GM23338 (cell line): ENCODE data around the gene FGF22. TPM values are rescaled to one million over a fixed set of nuclear protein-coding genes. Genes with fewer than 3 reads are reported as not detected.

ENCODE experiments used
- ATAC-seq: fragments of 200-7000 bp; cut with Tn5 transposase; 3 replicates; pipeline ENCODE4 v1.9.1; 2020
- DNase-seq: peaks from one replicate; pipeline ENCODE4 v3.0.0-alpha.2; 2015; ENCODE audit warnings: low spot score
- H2AFZ ChIP-seq: fragments of 200-600 bp; sonication (generic); 2 replicates; pipeline ENCODE4 v1.8.0; 2016; ENCODE audit warnings: antibody characterized with exemption, mild to moderate bottlenecking, moderate library complexity
- H3F3A ChIP-seq: fragments of 200-600 bp; sonication (generic); replicated peaks from 2 replicates; pipeline ENCODE4 v1.8.0; 2017; ENCODE audit warnings: antibody characterized with exemption, mixed run types, low read depth
- H3K27ac ChIP-seq: fragments of 200-600 bp; sonication (generic); 2 replicates; pipeline ENCODE4 v1.6.1; 2016; ENCODE audit warnings: low read depth
- H3K27me3 ChIP-seq: fragments of 200-600 bp; sonication (generic); 2 replicates; pipeline ENCODE4 v1.8.0; 2016; ENCODE audit warnings: mild to moderate bottlenecking, mixed run types, moderate library complexity; ENCODE audit not compliant: insufficient read depth
- H3K36me3 ChIP-seq: fragments of 200-600 bp; sonication (generic); 2 replicates; pipeline ENCODE4 v1.8.0; 2016; ENCODE audit warnings: mild to moderate bottlenecking; ENCODE audit not compliant: insufficient read depth
- H3K4me1 ChIP-seq: fragments of 200-600 bp; sonication (generic); 2 replicates; pipeline ENCODE4 v1.8.0; 2016; ENCODE audit warnings: mild to moderate bottlenecking, moderate library complexity; ENCODE audit not compliant: insufficient read depth
- H3K4me2 ChIP-seq: fragments of 200-600 bp; sonication (generic); 2 replicates; pipeline ENCODE4 v1.7.1; 2017; ENCODE audit warnings: mixed run types
- H3K4me3 ChIP-seq: fragments of 200-600 bp; sonication (generic); 2 replicates; pipeline ENCODE4 v1.6.1; 2016; ENCODE audit warnings: mixed run types
- H3K79me2 ChIP-seq: fragments of 200-600 bp; sonication (generic); replicated peaks from 2 replicates; pipeline ENCODE4 v1.8.0; 2017; ENCODE audit warnings: mild to moderate bottlenecking; ENCODE audit not compliant: insufficient read depth
- H3K9me2 ChIP-seq: fragments of 200-600 bp; sonication (generic); 2 replicates; pipeline ENCODE4 v1.8.0; 2017; ENCODE audit not compliant: insufficient read depth
- H4K20me1 ChIP-seq: fragments of 200-600 bp; sonication (generic); replicated peaks from 2 replicates; pipeline ENCODE4 v1.8.0; 2017; ENCODE audit warnings: mild to moderate bottlenecking; ENCODE audit not compliant: insufficient read depth
- H3K27ac Mint-ChIP-seq: 2 replicates; pipeline ENCODE4 v1.8.0; 2020; ENCODE audit warnings: inconsistent platforms, mild to moderate bottlenecking, moderate library complexity, mixed read lengths
- H3K27me3 Mint-ChIP-seq: 3 replicates; pipeline ENCODE4 v1.8.0; 2022; ENCODE audit warnings: low read depth, mild to moderate bottlenecking, moderate library complexity, mixed read lengths, inconsistent platforms; ENCODE audit not compliant: insufficient read depth, poor library complexity
- H3K36me3 Mint-ChIP-seq: 3 replicates; pipeline ENCODE4 v1.8.0; 2021; ENCODE audit warnings: low read depth, mild to moderate bottlenecking, inconsistent platforms, moderate library complexity, mixed read lengths
- H3K4me1 Mint-ChIP-seq: 3 replicates; pipeline ENCODE4 v1.8.0; 2020; ENCODE audit warnings: mild to moderate bottlenecking, inconsistent platforms, mixed read lengths
- H3K4me3 Mint-ChIP-seq: 3 replicates; pipeline ENCODE4 v1.8.0; 2021; ENCODE audit warnings: moderate library complexity, mild to moderate bottlenecking, inconsistent platforms, mixed read lengths
- H3K9me3 Mint-ChIP-seq: 3 replicates; pipeline ENCODE4 v1.8.0; 2020; ENCODE audit warnings: moderate library complexity, mild to moderate bottlenecking, inconsistent platforms, mixed read lengths
- CREB1 ChIP-seq: fragments of 250-450 bp; sonication (Bioruptor Pico); IDR thresholded peaks from 2 replicates; pipeline ENCODE4 v1.5.0; 2020; ENCODE audit warnings: low read depth, mild to moderate bottlenecking, moderate library complexity
- CTCF ChIP-seq, 2 experiments: fragments of 200-600 bp in 1 of 2; sonication (generic) in 1 of 2; conservative IDR thresholded peaks; 2 replicates each; pipeline versions ENCODE4 v1.5.1 to v1.6.1; 2016 to 2017; ENCODE audit warnings: antibody characterized with exemption in 2 of 2, low read depth in 2 of 2, mild to moderate bottlenecking in 2 of 2, moderate library complexity in 1 of 2
- ETS1 ChIP-seq: IDR thresholded peaks from 2 replicates; pipeline ENCODE4 v1.6.1; 2016; ENCODE audit warnings: antibody characterized with exemption
- EZH2 ChIP-seq: fragments of 200-600 bp; sonication (generic); IDR thresholded peaks from one replicate; pipeline ENCODE4 v1.8.0; 2017; ENCODE audit warnings: antibody characterized with exemption, mild to moderate bottlenecking, low read depth; ENCODE audit not compliant: unreplicated experiment
- NANOG ChIP-seq: IDR thresholded peaks from 2 replicates; pipeline ENCODE4 v1.6.1; 2016; ENCODE audit warnings: antibody characterized with exemption, borderline replicate concordance
- POLR2AphosphoS5 ChIP-seq: IDR thresholded peaks from 2 replicates; pipeline ENCODE4 v1.6.1; 2016; ENCODE audit warnings: antibody characterized with exemption, low read depth
- STAT1 ChIP-seq: IDR thresholded peaks from one replicate; pipeline ENCODE4 v1.6.1; 2016; ENCODE audit warnings: antibody characterized with exemption; ENCODE audit not compliant: unreplicated experiment
- ZNF114 ChIP-seq: fragments of 250-450 bp; sonication (Bioruptor Pico); IDR thresholded peaks from 2 replicates; pipeline ENCODE4 v1.5.0; 2020; ENCODE audit warnings: mild to moderate bottlenecking, moderate library complexity
- ZNF462 ChIP-seq: fragments of 250-450 bp; sonication (Bioruptor Pico); IDR thresholded peaks from 2 replicates; pipeline ENCODE4 v1.5.0; 2020; ENCODE audit warnings: mild to moderate bottlenecking, moderate library complexity
- polyA plus RNA-seq: library from polyadenylated mRNA; unstranded; fragments of >200 nt; fragmentation: Nextera tagmentation; extraction: Ambion mirVana; gene quantifications from 2 replicates; pipeline ENCODE4 v1.2.1, GENCODE V29; 2016
- total RNA-seq: library from RNA; depleted of rRNA; stranded (reverse); fragments of >200 nt; shearing (Covaris generic); gene quantifications from 2 replicates; pipeline ENCODE4 v1.2.3, GENCODE V29; 2014

The FGF22 gene
- total and polyA plus RNA-seq, 2 experiments from 2014 or later: 1.0 to 2.8 TPM

GRCh38 chr19:607301-608154, 32.2 kb upstream of the FGF22 start:
- H3K4me1 ChIP-seq: no peaks in the 10 kb centered on the region
- Mint-ChIP-seq H3K4me3 (no peak overlapping the region), H3K27ac (no peak overlapping the region), H3K9me3 (peaks cover 22% of the 10 kb centered on the region), H3K4me1 (peaks cover 4% of the 10 kb centered on the region), H3K36me3 (peaks cover 8% of the 10 kb centered on the region), H3K27me3 (peaks cover 6% of the 10 kb centered on the region)
- no peak for TF ChIP-seq ZNF462 (CRISPR knock-in tag)
- TF ChIP-seq POLR2AphosphoS5: no peak
- TF ChIP-seq NANOG: no peak
- TF ChIP-seq STAT1: no peak
- no peak for TF ChIP-seq CTCF (conservative IDR thresholded peaks at IDR 0.05; ENCODE audit: low read depth in 2 of 2)
- no peak for TF ChIP-seq EZH2
- no peak for TF ChIP-seq ZNF114 (CRISPR knock-in tag)
- TF ChIP-seq ETS1: no peak
- no peak for TF ChIP-seq CREB1
- H3K79me2 ChIP-seq: no peaks in the 10 kb centered on the region
- no peaks in the 10 kb centered on the region for H3K27me3 ChIP-seq
- H3K4me2 ChIP-seq: no peak overlapping the region
- H3K36me3 ChIP-seq: no peaks in the 10 kb centered on the region
- H3F3A ChIP-seq: no peaks in the 10 kb centered on the region
- ATAC-seq: no peak
- no peak overlapping the region for H3K27ac ChIP-seq
- H4K20me1 ChIP-seq: no peaks in the 10 kb centered on the region; the same call in 1 of the 2 replicates
- H3K4me3 ChIP-seq: no peak overlapping the region
- no peak overlapping the region for H2AFZ ChIP-seq
- no peak for DNase-seq
- no peaks in the 10 kb centered on the region for H3K9me2 ChIP-seq
